GM19455 (cell line): Measurements from ENCODE around the gene MCTP2.
A peak's percentile ranks its signal among the peaks of the same experiment; 100 is the strongest.

Experiments used
- ATAC-seq: cut with Tn5 transposase; IDR thresholded peaks from one replicate; pipeline ENCODE4 v1.9.1; 2021; ENCODE audit not compliant: unreplicated experiment

Gene MCTP2

DNA sequence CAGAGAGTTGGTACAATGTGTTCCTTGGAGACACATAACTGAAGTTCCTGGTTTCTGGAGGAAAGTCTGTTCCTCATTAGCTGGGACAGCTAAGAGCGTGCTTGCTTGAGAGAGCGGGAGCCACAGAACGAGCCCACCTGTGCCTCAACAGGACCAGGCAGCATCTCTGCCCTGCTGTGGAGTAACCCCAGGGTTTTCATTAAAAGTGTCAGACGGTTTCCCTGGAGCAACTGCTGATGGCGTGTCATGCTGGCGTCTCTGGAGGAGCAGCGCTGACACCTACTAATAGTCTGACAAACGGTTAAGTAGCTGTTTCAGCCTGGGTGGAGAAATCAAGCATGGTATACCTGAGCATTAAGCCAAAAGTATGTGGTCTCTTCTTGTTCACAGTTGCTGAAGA, 150.0 kb downstream of the MCTP2 start:
- no peak for ATAC-seq

DNA sequence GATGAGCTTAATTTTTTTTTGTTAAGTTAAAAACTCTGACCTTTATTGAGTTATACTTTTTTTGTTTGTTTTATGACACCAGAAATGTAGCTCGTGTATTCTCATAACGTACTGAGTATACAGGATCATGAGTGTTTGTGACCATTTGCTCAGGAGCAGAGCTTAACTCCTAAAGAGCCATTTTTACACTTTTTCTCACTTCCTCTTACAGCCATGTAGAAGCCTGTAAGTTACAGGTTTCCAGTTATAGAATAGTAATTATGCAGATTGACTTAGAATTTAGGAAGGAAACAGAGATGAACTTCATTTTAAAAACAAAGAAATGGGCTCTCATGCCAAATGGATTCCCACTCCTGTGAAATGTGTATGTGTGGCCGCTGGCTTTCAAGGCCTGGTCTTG, 151.7 kb downstream of the MCTP2 start:
- no peak for ATAC-seq

DNA sequence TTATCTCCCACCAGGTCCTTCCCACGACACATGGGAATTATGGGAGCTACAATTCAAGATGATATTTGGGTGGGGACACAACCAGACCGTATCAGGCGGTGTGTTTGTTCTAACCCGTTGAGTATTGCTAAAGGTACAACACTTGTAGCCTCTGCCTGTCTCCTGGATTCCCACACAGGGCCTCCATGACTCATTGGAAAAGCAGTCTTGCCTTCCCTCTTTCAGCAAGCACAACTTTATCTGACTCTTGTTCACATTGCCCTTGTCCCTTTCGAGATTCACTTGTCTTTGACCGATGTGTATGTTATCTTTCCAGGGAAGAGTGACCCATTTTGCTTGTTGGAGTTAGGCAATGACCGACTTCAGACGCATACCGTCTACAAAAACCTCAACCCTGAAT, 152.3 kb downstream of the MCTP2 start:
- ATAC-seq, result no peak

DNA sequence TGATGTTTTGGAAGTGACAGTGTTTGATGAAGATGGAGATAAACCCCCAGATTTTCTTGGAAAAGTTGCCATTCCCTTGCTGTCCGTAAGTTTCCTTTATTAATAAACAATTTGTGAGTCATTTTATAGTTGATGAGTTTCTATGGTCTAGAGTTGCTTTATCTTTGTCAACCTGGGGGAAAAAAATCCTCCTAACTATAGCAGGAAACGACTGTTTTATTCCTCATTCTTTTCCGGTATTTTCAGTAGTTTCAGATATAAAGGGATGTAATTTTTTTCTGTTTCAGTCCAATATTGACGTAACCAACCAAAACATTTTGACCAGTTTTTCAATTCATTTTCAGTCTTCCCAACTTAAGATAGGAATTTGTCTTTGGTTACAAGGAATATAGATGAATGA, 154.1 kb downstream of the MCTP2 start:
- ATAC-seq, result no peak

DNA sequence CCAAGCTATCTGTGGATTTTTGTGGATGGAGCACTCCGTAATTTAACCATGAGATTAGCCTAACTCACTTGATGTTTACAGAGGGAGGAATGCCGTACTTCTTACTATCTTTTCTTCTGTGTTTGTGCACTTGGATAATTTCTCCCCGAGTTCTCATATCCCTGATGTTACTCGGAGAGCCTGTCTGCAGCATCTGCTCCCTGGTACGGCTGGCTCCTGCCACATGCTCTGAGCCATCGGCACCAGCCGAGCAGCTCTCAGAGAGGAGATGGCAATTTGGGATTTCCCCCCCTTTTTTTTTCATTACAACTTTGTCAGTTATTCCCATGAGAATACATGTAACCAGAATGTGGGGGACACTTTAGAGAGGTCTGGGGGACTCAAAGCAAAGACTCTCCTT, 155.0 kb downstream of the MCTP2 start:
- no peak for ATAC-seq

DNA sequence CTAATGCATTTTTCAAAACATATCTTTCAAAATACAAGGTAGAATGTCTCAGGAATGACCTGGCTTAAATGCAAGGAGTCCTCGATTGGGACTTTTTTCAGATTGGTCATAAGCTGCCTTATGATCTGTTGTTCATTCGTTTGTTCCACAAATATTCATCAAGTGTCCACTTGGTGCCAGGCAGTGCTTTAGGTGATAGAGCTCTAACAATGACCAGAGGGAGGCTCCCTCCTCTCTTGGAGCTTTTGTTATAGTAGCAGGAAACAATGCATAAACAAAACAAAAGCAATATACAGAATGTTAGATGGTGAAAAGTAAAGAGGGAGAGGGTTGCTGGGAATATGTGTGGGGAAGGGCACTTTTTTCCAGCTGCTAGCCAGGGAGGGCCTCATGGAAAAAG, 156.1 kb downstream of the MCTP2 start:
- ATAC-seq, result no peak

DNA sequence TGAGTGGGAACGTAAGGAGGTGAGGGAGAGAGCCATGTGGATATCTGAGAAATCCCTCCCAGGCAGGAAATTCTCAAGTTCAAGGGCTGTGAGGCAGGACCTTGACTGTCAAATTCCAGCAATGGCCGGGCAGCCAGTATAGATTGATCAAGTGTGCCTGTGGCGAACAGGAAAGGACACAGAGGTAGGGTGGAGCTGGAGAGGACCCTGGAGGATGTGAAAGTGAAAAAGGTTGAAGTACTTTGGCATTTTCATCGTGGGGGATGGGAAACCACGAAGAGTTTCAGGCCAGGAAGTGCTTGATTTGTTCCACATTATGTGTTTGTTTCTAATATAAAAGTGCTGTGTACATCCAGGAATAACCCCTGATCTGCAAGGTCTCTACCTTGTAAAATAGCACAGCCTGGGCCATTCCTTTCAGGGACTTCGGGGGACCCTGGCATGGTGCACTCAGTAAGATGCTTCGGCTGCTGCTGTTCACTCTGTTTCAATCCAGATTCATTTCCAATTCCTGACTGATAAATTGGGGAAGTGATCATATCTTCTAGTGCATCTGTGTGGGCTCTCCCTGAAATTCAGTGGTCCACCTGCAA, 156.6 kb downstream of the MCTP2 start:
- ATAC-seq, result no peak

DNA sequence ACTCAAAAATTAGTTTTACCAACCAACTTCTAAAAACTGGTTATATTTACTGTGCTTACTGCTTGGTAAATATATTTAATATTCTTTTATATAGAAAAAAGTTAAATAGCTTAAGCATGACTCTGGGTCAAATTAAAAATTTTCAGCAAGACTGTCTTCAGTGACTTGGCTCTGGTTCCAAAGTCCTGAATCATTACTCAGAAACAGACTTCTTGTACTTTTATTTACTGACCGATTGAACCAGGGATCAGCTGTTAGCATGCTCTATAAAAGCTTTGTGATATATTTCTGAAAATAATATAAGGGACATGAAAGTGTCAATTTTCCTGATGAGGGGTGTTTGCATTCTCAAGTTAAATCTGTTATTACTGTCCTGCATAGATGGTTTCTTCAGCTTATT, 164.3 kb downstream of the MCTP2 start:
- no peak for ATAC-seq

DNA sequence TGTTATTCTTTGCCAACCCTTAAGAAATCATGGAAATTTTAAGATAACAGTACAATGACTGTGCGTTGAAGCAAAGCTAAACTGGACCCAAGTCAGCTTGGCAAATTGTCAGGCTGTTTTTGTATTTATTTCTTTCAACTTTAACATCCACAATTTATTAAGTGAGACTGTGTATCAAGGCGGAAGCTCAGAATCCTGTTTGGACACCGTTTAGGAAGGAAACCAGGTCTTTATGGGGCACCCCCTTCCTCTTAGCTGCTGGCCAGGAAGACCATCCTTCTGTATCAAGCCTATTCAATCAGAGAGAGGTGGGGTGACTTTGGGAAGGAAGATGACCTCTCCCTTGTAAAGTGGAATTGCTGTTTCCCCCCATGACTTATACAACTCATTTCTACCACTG, 166.0 kb downstream of the MCTP2 start:
- ATAC-seq, result no peak

DNA sequence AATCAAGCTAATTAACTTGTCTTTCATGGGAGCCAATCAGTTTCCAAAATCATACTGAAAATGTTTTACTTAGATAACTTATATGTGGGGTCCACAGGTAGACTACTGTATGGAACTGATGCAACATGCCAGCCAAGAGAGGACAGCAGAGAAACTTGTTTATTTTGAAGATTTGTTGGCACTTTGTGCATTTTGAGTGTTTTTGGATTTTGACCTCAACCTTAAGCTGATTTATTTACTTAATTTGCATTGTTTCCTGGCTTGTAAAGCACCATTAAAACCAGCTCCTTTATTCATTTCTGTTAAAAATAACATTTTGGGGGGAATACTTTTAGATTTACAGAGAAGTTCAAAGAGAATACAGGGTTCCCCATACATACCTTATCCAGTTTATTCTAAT, 166.6 kb downstream of the MCTP2 start:
- no peak for ATAC-seq

DNA sequence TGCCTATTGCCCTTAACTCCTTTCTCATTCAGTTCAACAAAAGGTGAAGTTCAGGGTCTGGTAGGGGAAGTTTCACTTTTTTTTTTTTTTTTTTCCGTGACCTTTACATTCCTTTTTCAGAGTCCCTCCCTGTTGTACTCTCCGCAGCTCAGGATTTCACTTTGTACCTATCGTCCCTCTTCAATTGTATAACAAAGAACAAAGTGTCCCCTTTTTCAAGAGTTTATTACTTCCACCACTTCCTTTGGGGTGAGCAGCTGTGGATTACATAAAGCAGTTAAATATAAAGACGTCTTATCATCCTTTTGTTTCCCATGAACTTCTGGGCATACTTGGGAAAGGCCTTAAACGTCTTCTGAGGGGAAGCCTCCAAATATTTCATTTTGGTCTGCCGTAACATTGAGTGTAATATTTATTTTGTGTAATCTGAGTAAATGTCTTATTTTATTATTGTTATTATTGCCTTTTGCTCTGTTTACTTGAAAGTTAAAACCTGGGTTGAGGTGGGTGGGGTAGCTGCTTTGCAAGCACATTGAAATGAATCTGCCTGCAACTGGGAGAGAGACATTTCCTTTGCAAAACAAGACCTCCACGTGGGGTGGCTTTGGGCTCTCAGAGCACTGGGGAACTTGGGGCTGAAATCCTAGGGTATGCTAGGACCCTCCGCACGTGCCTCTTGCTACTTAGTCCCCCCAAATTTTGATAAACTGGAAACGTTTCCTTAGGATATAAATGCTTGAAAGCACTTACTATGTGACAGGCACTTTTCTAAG, 169.4 kb downstream of the MCTP2 start:
- ATAC-seq, result no peak

DNA sequence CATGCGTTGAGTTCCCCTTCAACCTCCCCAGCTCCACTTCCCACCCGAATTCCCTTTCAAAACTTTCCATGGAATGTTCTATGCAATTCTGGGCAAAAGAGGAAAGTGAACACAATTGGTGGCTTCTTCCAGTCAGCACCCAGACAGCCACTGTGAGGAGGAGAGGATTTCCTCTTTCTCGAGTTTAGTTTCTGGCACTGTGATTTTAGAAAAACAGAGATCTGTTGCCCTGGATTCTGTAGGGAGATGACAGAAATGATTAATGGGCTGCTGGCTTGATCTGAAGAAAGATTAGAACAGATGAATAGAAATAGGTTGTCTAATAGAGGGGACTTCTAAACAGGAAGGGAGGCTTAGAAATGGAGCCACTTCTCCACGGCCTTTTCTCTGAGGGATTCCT, 172.0 kb downstream of the MCTP2 start:
- no peak for ATAC-seq

DNA sequence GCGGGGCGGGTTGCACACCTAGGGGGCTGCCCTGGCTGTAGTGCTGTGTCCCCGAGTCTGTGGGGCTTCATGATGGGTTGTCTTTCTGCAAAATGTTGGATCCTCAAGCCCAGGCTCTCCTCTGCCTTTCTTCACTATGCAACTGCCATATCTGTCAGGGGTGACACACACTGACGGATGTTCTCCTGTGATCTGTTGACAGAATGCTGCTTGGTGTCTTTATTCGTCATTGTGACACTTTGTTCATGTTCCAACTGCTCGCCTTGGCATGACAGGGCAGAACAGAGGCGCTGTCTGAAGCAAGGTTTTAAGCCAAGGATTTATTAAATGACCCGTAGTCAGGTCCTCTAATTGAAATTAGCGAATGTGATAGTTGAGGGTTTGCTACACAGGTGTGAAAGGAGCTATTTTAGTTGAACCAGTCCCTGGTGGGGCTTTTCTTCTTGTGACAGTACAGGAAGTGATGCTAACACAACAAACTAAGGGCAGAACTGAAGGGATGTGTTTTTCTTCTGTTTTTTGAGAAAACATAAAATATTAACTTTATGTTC, 173.4 kb downstream of the MCTP2 start:
- ATAC-seq, result no peak

DNA sequence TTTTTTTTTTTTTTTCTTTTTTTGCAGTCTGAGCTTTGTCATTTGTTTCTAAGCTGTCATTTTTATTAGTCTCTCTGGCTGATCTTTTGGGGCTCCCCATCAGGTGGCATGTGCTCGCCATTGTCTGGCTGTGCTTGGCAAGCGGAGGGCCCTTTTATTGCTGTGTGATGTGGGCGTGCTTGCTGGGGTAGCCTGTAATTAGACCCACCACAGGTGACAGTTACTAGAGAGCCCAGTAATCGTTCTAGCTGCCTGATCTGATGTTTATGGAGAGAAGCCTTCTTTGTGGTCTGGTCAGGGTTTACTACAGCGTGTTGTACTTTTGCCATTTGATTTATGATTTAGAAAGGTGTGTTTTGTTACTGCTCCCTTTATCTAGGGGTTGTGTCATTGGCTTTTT, 179.9 kb downstream of the MCTP2 start:
- no peak for ATAC-seq

DNA sequence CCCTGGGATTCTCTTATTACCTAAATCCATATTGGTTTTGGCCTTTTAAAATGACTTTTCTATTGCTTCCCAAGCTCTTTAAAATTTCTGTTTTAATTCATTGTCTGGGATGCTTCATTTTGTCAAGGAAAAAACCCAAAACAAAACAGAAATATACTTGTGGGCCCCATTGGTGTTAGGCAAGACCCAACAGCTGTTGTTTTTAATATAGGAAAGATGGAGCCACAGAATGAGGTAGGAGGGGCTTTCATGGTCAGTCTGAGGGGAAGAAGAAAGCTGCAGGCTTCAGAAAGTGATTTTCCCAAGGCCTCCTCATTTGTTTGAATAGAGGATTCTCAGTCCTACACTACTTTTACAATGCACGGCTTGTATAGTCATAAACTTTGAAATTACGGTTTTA, 180.5 kb downstream of the MCTP2 start:
- no peak for ATAC-seq

DNA sequence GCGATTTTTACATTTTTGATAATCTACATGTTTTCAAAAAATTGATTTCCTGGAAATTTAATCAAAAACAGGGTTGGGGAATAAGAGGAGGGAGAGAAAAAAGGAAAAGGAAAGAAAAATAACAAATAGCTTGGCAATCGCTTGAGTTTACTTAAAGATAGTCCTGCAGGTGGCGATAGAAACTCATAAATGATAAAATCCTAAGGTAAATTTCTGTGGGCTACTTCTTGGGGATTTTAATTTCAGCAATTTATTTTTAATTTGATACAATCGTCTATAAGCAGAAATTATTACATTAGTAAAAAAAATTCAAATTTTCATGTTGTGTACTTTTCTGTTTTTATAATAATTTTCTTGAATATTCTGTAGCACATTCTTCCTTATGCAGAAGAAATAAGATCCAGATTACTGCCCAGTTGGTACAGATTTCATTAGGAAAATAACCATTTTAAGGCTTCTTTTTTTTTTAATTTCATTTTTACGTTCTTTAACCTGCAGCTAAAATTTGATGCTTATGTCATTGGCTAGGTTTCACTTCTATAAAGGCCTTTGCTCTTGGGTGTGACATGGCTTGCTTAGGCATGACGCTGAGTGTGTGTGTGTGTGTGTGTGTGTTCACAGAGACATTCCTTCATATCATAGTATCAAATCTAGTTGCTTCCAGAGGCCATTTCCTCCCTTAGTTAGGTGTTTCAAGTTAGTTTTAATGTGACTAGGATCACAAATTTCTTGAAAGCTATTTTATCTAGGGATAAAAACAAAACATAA, 181.8 kb downstream of the MCTP2 start:
- ATAC-seq, result peak; percentile 48

DNA sequence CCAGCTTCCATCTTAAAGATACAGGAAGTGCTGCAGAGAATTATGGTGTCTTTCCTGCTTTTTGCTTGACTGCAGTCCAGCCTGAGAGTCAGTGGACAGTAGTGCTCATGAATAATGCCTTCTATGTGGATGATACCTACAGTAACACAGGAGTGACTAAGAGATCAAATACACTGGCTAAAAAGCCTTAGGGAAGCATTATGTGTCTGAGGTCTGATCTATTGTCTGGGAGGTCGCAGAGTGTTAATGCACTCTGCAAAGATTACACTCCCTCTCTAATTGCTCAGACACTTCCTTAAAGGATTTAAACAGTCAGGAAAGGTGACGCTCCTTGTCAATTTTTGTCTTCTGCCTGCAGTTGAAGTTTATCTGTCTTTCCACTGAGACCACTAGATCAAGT, 183.6 kb downstream of the MCTP2 start:
- no peak for ATAC-seq

DNA sequence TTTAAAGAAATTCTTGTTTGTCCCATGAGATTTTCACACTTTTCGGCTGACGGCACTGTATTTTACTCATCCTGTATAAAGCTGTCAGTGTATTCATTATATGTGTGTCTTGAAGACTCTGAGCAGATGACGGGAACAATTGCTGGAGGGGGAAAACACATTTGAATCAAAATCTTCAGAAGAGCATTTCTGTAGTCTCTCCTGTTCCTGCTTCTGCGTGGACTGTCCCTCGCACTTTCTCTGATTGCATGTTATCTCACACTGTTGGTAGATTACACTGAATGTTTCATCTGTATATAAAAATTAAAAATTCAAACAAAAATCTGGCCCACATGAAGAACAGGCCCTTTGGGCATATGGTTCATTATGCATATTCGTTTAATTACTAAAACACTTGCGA, 184.9 kb downstream of the MCTP2 start:
- ATAC-seq, result no peak

DNA sequence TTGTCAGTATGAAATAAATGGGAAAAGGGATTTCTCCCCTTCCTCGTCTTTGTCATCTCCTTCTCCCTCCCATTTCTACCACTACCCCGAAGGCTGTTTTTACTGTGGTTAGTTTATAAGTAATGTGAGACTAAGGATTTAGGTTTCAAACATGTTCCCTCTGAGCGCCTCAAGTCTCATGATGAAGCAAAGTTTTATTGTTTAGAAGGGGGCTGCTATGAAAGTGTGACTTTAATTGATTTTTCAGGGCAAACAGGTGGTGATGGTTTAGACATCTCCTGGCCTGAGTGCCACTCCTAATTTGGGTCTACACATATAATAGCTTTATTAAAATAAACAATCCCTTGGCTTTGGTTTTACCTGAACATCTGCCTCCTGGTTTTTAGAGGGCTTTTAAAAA, 185.5 kb downstream of the MCTP2 start:
- no peak for ATAC-seq

DNA sequence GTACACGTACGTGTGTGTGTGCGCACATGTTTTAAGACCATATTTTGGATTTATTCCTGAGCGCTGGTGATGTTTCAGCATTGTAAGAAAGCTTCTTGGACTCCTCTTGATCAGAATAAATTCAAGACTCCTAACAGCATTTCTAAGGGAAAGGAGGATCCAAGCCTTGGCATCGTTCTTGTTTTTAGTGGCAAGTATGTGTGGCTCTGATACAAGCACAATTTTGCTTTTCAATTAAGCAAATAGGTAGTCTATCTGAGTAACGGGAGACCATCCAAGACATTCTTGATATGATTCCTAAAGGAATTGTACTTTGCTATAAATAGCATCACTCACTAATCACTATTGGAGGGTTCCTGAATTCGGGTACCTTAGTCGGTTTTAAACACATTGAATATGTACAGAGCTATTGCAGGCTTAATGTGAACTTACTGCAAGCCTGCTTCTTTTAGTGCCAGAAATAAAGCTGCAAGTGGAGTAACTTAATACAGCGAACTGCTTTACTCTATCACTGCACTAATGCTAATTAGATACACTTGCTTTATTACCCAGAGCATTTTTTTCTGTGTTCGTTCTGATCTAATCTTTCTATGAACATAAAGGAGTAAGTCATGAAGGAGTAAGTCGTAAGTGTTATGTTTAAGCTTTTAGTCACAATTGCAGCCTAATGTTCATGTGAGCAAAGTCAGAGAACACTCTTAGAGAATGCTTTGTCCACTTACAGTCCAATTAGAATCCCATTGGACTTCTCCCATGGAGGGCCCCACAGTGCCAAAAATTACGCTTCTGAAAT, 186.3 kb downstream of the MCTP2 start:
- no peak for ATAC-seq

DNA sequence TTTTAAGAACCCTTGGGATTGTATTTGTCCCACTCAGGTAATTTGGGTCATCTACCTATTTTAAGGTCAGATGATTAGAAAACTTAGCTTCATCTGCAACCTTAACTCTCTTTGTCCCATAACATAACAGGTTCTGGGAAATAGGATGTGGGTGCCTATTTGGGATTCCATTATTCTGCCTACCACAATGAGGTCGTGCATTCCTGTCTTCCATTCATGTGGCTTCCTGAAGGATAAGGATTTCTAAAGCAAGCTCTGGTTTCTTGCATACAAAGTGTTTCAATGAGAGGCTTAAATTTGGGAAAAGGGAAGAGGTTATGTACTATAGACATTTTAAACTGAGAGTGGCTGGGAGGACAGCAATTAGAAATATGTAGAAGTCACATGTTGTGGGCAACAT, 190.3 kb downstream of the MCTP2 start:
- ATAC-seq, result no peak
